ENCODE results near the gene TSC2.
"Not testable (repeated sequence)": the region's sequence is repeated elsewhere in the genome, so short reads cannot be mapped to it uniquely, and the experiment has no call there.

DNA sequence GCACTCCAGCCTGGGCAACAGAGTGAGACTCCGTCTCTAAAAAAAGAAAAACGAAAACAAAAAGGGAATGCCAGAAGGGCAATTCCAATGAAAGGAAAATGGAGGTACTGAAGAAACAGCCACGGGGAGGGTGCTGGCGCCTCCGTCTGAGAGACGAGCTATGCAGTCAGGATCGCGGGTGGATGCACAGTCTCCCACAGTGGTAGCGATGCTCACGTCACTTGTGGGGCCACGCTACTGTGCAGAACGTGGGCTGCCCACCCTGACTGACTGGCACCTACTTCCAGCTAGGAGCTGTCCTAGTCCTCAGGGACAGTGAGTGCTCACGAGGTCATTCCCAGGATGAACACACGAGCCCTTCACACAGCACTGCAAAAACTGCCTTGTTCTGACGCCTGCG lies 53.8 kb downstream of the TSC2 start:
- TF ChIP-seq, protein P1, sequence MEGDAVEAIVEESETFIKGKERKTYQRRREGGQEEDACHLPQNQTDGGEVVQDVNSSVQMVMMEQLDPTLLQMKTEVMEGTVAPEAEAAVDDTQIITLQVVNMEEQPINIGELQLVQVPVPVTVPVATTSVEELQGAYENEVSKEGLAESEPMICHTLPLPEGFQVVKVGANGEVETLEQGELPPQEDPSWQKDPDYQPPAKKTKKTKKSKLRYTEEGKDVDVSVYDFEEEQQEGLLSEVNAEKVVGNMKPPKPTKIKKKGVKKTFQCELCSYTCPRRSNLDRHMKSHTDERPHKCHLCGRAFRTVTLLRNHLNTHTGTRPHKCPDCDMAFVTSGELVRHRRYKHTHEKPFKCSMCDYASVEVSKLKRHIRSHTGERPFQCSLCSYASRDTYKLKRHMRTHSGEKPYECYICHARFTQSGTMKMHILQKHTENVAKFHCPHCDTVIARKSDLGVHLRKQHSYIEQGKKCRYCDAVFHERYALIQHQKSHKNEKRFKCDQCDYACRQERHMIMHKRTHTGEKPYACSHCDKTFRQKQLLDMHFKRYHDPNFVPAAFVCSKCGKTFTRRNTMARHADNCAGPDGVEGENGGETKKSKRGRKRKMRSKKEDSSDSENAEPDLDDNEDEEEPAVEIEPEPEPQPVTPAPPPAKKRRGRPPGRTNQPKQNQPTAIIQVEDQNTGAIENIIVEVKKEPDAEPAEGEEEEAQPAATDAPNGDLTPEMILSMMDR (IDR thresholded peaks at IDR 0.05): not testable (repeated sequence)
- not testable (repeated sequence) for TF ChIP-seq POLR2A (IDR thresholded peaks at IDR 0.05)
